Activated CD4-positive, alpha-beta T cell treated with anti-CD3 and anti-CD28 coated beads for 36 hours (primary cell): ENCODE results near the gene PTH2. TPM values are rescaled to one million over a fixed set of nuclear protein-coding genes. Genes with fewer than 3 reads are reported as not detected.

Experiments used
- ATAC-seq: fragments of 200-7000 bp; cut with Tn5 transposase; one replicate; pipeline ENCODE4 v1.10.0; 2021; ENCODE audit warnings: mild to moderate bottlenecking, moderate library complexity
- CTCF ChIA-PET: fragments of 350-600 bp; sonication (Branson Sonifier 250); formaldehyde crosslinking; loops from one replicate; lab custom pipeline; 2021; ENCODE audit warnings: antibody characterized with exemption; lab: Charles Lee
- POLR2A ChIA-PET: fragments of 350-600 bp; sonication (Branson Sonifier 250); formaldehyde crosslinking; loops from one replicate; lab custom pipeline; 2021; ENCODE audit warnings: antibody characterized with exemption, inconsistent platforms; lab: Charles Lee
- DNase-seq: peaks from one replicate; pipeline ENCODE4 v3.0.0-alpha.2; 2020
- H3K27ac Mint-ChIP-seq: one replicate; pipeline ENCODE4 v1.8.0; 2021; ENCODE audit warnings: mixed read lengths
- H3K27me3 Mint-ChIP-seq: one replicate; pipeline ENCODE4 v1.8.0; 2021; ENCODE audit warnings: mixed read lengths
- H3K36me3 Mint-ChIP-seq: one replicate; pipeline ENCODE4 v1.8.0; 2021; ENCODE audit warnings: low read depth, mixed read lengths
- H3K4me1 Mint-ChIP-seq: one replicate; pipeline ENCODE4 v1.8.0; 2021; ENCODE audit warnings: mixed read lengths
- H3K4me3 Mint-ChIP-seq: one replicate; pipeline ENCODE4 v1.8.0; 2021; ENCODE audit warnings: mild to moderate bottlenecking, moderate library complexity, mixed read lengths
- H3K9me3 Mint-ChIP-seq: one replicate; pipeline ENCODE4 v1.8.0; 2021; ENCODE audit warnings: low read depth, mixed read lengths
- intact Hi-C, 2 experiments: fragments of 100-400 bp; cut with DNase I in 1 of 2; cut with micrococcal nuclease in 1 of 2; formaldehyde crosslinking; loops; one replicate each; pipeline versions ENCODE4 v1.14.2 to v1.15.1; 2022 to 2024; cut with DNase I, micrococcal nuclease
- total RNA-seq, 2 experiments: library from RNA; stranded (reverse); gene quantifications; one replicate each; pipeline ENCODE4 v1.2.3, GENCODE V29; 2021

The PTH2 gene
- total RNA-seq, 2 experiments from 2014 or later: not detected

- no peak overlapping the region for H3K4me3 Mint-ChIP-seq
- no peak for DNase-seq
- no peak for ATAC-seq
- H3K27ac Mint-ChIP-seq: no peak overlapping the region
- H3K27me3 Mint-ChIP-seq: no peaks in the 10 kb centered on the region
- H3K9me3 Mint-ChIP-seq: no peaks in the 10 kb centered on the region
- H3K36me3 Mint-ChIP-seq: no peaks in the 10 kb centered on the region
- peaks cover 21% of the 10 kb centered on the region for H3K4me1 Mint-ChIP-seq
- intact Hi-C loops: no loop called here
- POLR2A ChIA-PET: no interaction called here
- CTCF ChIA-PET: interaction anchor here (0.6 to 1.1 kb wide), 3 partner anchors 17 to 50 kb away, joined by 3 read pairs; no protein-coding TSS in a partner anchor
Observed at GRCh38 chr19:49395581-49396407, 27.4 kb downstream of the PTH2 start.

- ATAC-seq: no peak
- DNase-seq: no peak
- Mint-ChIP-seq H3K27ac (no peak overlapping the region), H3K36me3 (no peaks in the 10 kb centered on the region), H3K9me3 (no peaks in the 10 kb centered on the region), H3K4me1 (peaks cover 20% of the 10 kb centered on the region), H3K4me3 (no peak overlapping the region), H3K27me3 (no peaks in the 10 kb centered on the region)
- CTCF ChIA-PET: interaction anchor here (0.5 to 3.2 kb wide), 2 partner anchors 35 to 58 kb away, joined by 3 to 13 read pairs; no protein-coding TSS in a partner anchor
- intact Hi-C loops: no loop called here
- POLR2A ChIA-PET: no interaction called here
Observed at GRCh38 chr19:49393881-49394280, 29.4 kb downstream of the PTH2 start.

- Mint-ChIP-seq H3K9me3 (no peaks in the 10 kb centered on the region), H3K4me1 (peaks cover 16% of the 10 kb centered on the region), H3K4me3 (no peak overlapping the region), H3K27ac (no peak overlapping the region), H3K36me3 (no peaks in the 10 kb centered on the region), H3K27me3 (no peaks in the 10 kb centered on the region)
- ChIA-PET POLR2A (interaction anchor here (0.6 kb wide), 1 partner anchor 58 kb away, joined by 3 read pairs; no protein-coding TSS in a partner anchor), CTCF (interaction anchor here (0.6 to 3.2 kb wide), 17 partner anchors 12 to 125 kb away, joined by 3 to 13 read pairs (median 5); no protein-coding TSS in a partner anchor)
- ATAC-seq (peak; percentile 83), DNase-seq (peak; percentile 90)
- intact Hi-C loops: loop anchor here (1.0 kb wide), 4 partner anchors 39 to 85 kb away; no protein-coding TSS in a partner anchor
Observed at GRCh38 chr19:49391581-49392399, 31.5 kb downstream of the PTH2 start.

GRCh38 chr19:49390929-49391359, 32.3 kb downstream of the PTH2 start:
- ChIA-PET CTCF (interaction anchor here (0.7 to 2.3 kb wide), 8 partner anchors 11 to 118 kb away, joined by 3 to 12 read pairs (median 6); no protein-coding TSS in a partner anchor), POLR2A (no interaction called here)
- DNase-seq (no peak), ATAC-seq (no peak)
- Mint-ChIP-seq H3K4me1 (peaks cover 16% of the 10 kb centered on the region), H3K4me3 (no peak overlapping the region), H3K27ac (no peak overlapping the region), H3K36me3 (no peaks in the 10 kb centered on the region), H3K9me3 (no peaks in the 10 kb centered on the region), H3K27me3 (no peaks in the 10 kb centered on the region)
- intact Hi-C loops: no loop called here

GRCh38 chr19:49390131-49390928, 32.9 kb downstream of the PTH2 start:
- Mint-ChIP-seq H3K4me3 (no peak overlapping the region), H3K27me3 (no peaks in the 10 kb centered on the region), H3K9me3 (no peaks in the 10 kb centered on the region), H3K4me1 (peaks cover 16% of the 10 kb centered on the region), H3K36me3 (no peaks in the 10 kb centered on the region), H3K27ac (no peak overlapping the region)
- ATAC-seq (no peak), DNase-seq (no peak)
- intact Hi-C loops: no loop called here
- ChIA-PET CTCF (interaction anchor here (1.0 to 2.3 kb wide), 3 partner anchors 45 to 90 kb away, joined by 4 to 11 read pairs (median 6); no protein-coding TSS in a partner anchor), POLR2A (interaction anchor here (0.5 kb wide), 1 partner anchor 16 kb away, joined by 3 read pairs; no protein-coding TSS in a partner anchor)

- POLR2A ChIA-PET: interaction anchor here (0.6 kb wide), 1 partner anchor 21 kb away, joined by 3 read pairs; no protein-coding TSS in a partner anchor
- no peaks in the 10 kb centered on the region for H3K27me3 Mint-ChIP-seq
- intact Hi-C loops: no loop called here
- no peak overlapping the region for H3K27ac Mint-ChIP-seq
- CTCF ChIA-PET: interaction anchor here (1.0 to 1.1 kb wide), 2 partner anchors 46 to 89 kb away, joined by 4 to 6 read pairs; no protein-coding TSS in a partner anchor
- no peaks in the 10 kb centered on the region for H3K36me3 Mint-ChIP-seq
- H3K9me3 Mint-ChIP-seq: no peaks in the 10 kb centered on the region
- ATAC-seq: no peak
- peaks cover 16% of the 10 kb centered on the region for H3K4me1 Mint-ChIP-seq
- H3K4me3 Mint-ChIP-seq: no peak overlapping the region
- DNase-seq: no peak
Observed at GRCh38 chr19:49389406-49389805, 33.8 kb downstream of the PTH2 start.

- ChIA-PET CTCF (no interaction called here), POLR2A (no interaction called here)
- intact Hi-C loops: loop anchor here in 1 of 2 experiments (1.0 kb wide), 2 partner anchors 25 to 57 kb away; partner anchors contain the start of gene DKKL1
- H3K27me3 Mint-ChIP-seq: no peaks in the 10 kb centered on the region
- peak within 1 kb of the TSS; percentile 87 for H3K27ac Mint-ChIP-seq
- H3K4me3 Mint-ChIP-seq: peak within 1 kb of the TSS; percentile 47
- peak; percentile 95 for DNase-seq
- H3K36me3 Mint-ChIP-seq: no peaks in the 10 kb centered on the region
- peaks cover 16% of the 10 kb centered on the region for H3K4me1 Mint-ChIP-seq
- peak; percentile 67 for ATAC-seq
- H3K9me3 Mint-ChIP-seq: peaks cover 3% of the 10 kb centered on the region
Observed at GRCh38 chr19:49387936-49388372, 35.3 kb downstream of the PTH2 start, which contains the start of gene KASH5. Gene KASH5, plus strand, starts transcription at chr19:49388249. Its CDS starts 2,635 bp downstream, at chr19:49390884.

GRCh38 chr19:49383599-49383998, 39.6 kb downstream of the PTH2 start:
- intact Hi-C loops: loop anchor here in 1 of 2 experiments (2.0 kb wide), 1 partner anchor 19 kb away; no protein-coding TSS in a partner anchor
- Mint-ChIP-seq H3K9me3 (peaks cover 7% of the 10 kb centered on the region), H3K27ac (no peak overlapping the region), H3K4me3 (no peak overlapping the region), H3K27me3 (no peaks in the 10 kb centered on the region), H3K36me3 (no peaks in the 10 kb centered on the region), H3K4me1 (peaks cover 9% of the 10 kb centered on the region)
- POLR2A ChIA-PET: interaction anchor here (0.6 kb wide), 1 partner anchor 914 kb away, joined by 3 read pairs; no protein-coding TSS in a partner anchor
- DNase-seq (no peak), ATAC-seq (no peak)
- CTCF ChIA-PET: interaction anchor here (1.5 kb wide), 2 partner anchors 9 to 16 kb away, joined by 3 to 5 read pairs; no protein-coding TSS in a partner anchor

- H3K4me1 Mint-ChIP-seq: peaks cover 3% of the 10 kb centered on the region
- ChIA-PET POLR2A (no interaction called here), CTCF (interaction anchor here (1.5 kb wide), 1 partner anchor 8 kb away, joined by 5 read pairs; no protein-coding TSS in a partner anchor)
- intact Hi-C loops: loop anchor here in 1 of 2 experiments (2.0 kb wide), 1 partner anchor 18 kb away; no protein-coding TSS in a partner anchor
- no peak for DNase-seq
- ATAC-seq: no peak
- H3K4me3 Mint-ChIP-seq: no peak overlapping the region
- no peak overlapping the region for H3K27ac Mint-ChIP-seq
- peaks cover 7% of the 10 kb centered on the region for H3K9me3 Mint-ChIP-seq
- no peaks in the 10 kb centered on the region for H3K36me3 Mint-ChIP-seq
- no peaks in the 10 kb centered on the region for H3K27me3 Mint-ChIP-seq
Observed at GRCh38 chr19:49382639-49383038, 40.6 kb downstream of the PTH2 start.

- H3K36me3 Mint-ChIP-seq: no peaks in the 10 kb centered on the region
- H3K4me1 Mint-ChIP-seq: no peaks in the 10 kb centered on the region
- DNase-seq (no peak), ATAC-seq (no peak)
- POLR2A ChIA-PET: interaction anchor here (0.7 kb wide), 1 partner anchor 29 kb away, joined by 3 read pairs; no protein-coding TSS in a partner anchor
- no peak overlapping the region for H3K27ac Mint-ChIP-seq
- no peak overlapping the region for H3K4me3 Mint-ChIP-seq
- intact Hi-C loops: no loop called here
- CTCF ChIA-PET: interaction anchor here (0.9 to 2.6 kb wide), 2 partner anchors 12 to 77 kb away, joined by 3 to 9 read pairs; no protein-coding TSS in a partner anchor
- peaks cover 4% of the 10 kb centered on the region for H3K27me3 Mint-ChIP-seq
- H3K9me3 Mint-ChIP-seq: peaks cover 7% of the 10 kb centered on the region
Observed at GRCh38 chr19:49380391-49380790, 42.9 kb downstream of the PTH2 start.
